RWPE2 (cell line): ENCODE data around the gene ITPKB.

Experiments used
- ATAC-seq: fragments of 200-7000 bp; cut with Tn5 transposase; 3 replicates; pipeline ENCODE4 v1.9.1; 2021; ENCODE audit warnings: low read depth
- DNase-seq: peaks from one replicate; pipeline ENCODE4 v3.0.0-alpha.2; 2020; ENCODE audit warnings: low spot score
- H3K27ac ChIP-seq: fragments of 450-650 bp; 2 replicates; pipeline ENCODE4 v1.5.1; 2017; ENCODE audit warnings: mild to moderate bottlenecking; ENCODE audit not compliant: poor library complexity, severe bottlenecking
- H3K27me3 ChIP-seq: fragments of 250-450 bp; sonication (Bioruptor Pico); 2 replicates; pipeline ENCODE4 v1.5.1; 2021; ENCODE audit warnings: mild to moderate bottlenecking, moderate library complexity; ENCODE audit not compliant: insufficient read depth, poor library complexity, severe bottlenecking
- H3K36me3 ChIP-seq: fragments of 250-450 bp; sonication (Bioruptor Pico); 2 replicates; pipeline ENCODE4 v1.5.1; 2020; ENCODE audit warnings: low read depth, mild to moderate bottlenecking, moderate library complexity
- H3K4me1 ChIP-seq: fragments of 250-450 bp; sonication (Bioruptor Pico); 2 replicates; pipeline ENCODE4 v1.5.1; 2021; ENCODE audit warnings: mild to moderate bottlenecking, moderate library complexity; ENCODE audit not compliant: insufficient read depth, poor library complexity, severe bottlenecking
- H3K4me3 ChIP-seq: fragments of 250-450 bp; sonication (Bioruptor Pico); 2 replicates; pipeline ENCODE4 v1.5.1; 2021; ENCODE audit warnings: mild to moderate bottlenecking, moderate library complexity; ENCODE audit not compliant: severe bottlenecking
- H3K9me3 ChIP-seq: fragments of 250-450 bp; sonication (Bioruptor Pico); 2 replicates; pipeline ENCODE4 v1.5.1; 2021; ENCODE audit warnings: mild to moderate bottlenecking, moderate library complexity; ENCODE audit not compliant: severe bottlenecking
- TF ChIP-seq, protein P1 (sequence below): fragments of 450-650 bp; IDR thresholded peaks from one replicate; pipeline ENCODE4 v1.5.1; 2017; ENCODE audit warnings: mild to moderate bottlenecking, moderate library complexity; ENCODE audit not compliant: poor library complexity, severe bottlenecking

The ITPKB gene

DNA sequence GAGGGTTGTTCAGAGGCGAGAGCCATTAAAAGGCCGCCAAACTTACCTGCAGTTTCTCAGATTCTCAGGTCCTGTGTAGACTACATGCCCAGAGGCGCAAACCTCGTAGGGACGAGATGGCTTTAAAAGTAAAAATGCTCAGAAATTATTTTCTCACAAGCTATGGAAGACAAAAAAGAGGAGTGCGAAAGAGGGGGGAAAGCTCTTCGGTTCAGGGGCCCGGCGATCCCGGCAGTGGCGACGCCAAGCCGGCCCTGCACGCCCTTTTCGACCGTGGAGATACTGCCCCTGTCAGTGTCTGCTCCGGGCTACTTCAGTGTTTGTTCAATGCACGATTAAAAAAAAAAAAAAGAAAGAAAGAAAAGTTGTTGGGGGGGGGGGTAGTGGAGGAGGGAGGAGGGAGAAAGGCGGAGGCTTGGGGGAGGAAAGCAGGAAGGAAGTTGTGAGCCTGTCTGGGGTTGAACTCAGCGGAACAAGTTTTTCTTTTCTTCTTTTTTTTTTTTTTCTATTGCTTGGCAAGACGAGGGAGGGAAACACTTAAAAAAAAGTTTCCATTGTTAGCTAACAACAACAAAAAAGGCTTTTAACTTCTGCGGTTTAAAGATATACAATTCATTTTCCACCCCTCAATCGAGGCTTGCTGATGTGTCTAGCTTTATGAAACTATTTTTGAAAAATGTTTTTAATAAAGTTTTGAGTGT lies at the start of gene ITPKB:
TSS of gene ITPKB (minus strand) at position 288 of the 701 bp plus-strand sequence. CDS start 1,824 bp downstream, outside the sequence.
- TF ChIP-seq, protein P1, sequence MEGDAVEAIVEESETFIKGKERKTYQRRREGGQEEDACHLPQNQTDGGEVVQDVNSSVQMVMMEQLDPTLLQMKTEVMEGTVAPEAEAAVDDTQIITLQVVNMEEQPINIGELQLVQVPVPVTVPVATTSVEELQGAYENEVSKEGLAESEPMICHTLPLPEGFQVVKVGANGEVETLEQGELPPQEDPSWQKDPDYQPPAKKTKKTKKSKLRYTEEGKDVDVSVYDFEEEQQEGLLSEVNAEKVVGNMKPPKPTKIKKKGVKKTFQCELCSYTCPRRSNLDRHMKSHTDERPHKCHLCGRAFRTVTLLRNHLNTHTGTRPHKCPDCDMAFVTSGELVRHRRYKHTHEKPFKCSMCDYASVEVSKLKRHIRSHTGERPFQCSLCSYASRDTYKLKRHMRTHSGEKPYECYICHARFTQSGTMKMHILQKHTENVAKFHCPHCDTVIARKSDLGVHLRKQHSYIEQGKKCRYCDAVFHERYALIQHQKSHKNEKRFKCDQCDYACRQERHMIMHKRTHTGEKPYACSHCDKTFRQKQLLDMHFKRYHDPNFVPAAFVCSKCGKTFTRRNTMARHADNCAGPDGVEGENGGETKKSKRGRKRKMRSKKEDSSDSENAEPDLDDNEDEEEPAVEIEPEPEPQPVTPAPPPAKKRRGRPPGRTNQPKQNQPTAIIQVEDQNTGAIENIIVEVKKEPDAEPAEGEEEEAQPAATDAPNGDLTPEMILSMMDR: no peak
- ATAC-seq (peak; percentile 18; the same call in 2 of the 3 replicates), DNase-seq (no peak)
- Histone ChIP-seq H3K36me3 (no peaks in the 10 kb centered on the region), H3K9me3 (no peaks in the 10 kb centered on the region), H3K4me3 (peak within 1 kb of the TSS; percentile 46), H3K27ac (peak within 1 kb of the TSS; percentile 31), H3K27me3 (no peaks in the 10 kb centered on the region), H3K4me1 (no peaks in the 10 kb centered on the region)

DNA sequence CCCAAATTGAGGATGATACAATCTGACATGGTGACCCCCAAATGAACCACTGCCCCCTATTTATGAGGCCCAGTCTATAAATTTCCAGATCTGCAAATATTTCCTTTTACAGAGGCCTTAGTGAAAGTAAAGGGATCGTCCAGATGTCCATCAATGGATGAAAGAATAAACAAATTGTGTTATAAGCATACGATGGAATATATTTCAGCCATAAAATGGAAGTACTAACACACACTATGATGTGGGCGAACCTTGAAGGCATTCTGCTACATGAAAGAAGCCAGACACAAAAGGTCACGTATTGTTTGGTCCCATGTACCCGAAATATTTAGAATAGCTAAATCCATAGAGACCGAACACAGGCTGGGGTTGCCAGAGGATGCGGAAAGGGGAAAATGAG lies 48.6 kb upstream of the ITPKB start:
- Histone ChIP-seq H3K9me3 (no peaks in the 10 kb centered on the region), H3K4me1 (no peaks in the 10 kb centered on the region), H3K27ac (no peak overlapping the region), H3K4me3 (no peak overlapping the region), H3K36me3 (no peaks in the 10 kb centered on the region), H3K27me3 (no peaks in the 10 kb centered on the region)
- TF ChIP-seq, protein P1: no peak
- no peak for ATAC-seq
- no peak for DNase-seq

DNA sequence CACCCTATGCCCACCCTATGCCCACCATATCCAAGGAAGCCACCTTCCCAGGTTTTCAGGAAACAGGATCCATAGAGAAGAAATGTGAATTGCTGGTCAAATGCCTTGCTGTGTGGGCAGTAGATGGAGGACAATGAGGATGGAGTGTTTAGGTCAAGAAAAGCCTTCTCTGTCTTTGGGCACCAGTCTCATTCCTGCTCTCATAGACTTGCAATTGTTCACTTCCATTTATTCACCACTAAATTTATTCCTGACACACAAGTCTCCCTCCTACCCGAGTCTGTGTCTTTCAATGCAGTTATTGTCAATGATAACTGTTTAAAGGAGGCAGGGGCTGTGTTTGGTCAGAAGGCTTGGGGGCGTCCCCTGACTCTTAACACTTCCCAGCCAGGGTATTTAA lies 48.0 kb upstream of the ITPKB start:
- no peak for DNase-seq
- Histone ChIP-seq H3K27me3 (no peaks in the 10 kb centered on the region), H3K4me1 (no peaks in the 10 kb centered on the region), H3K4me3 (no peak overlapping the region), H3K36me3 (no peaks in the 10 kb centered on the region), H3K9me3 (no peaks in the 10 kb centered on the region), H3K27ac (no peak overlapping the region)
- TF ChIP-seq, protein P1: no peak
- no peak for ATAC-seq

DNA sequence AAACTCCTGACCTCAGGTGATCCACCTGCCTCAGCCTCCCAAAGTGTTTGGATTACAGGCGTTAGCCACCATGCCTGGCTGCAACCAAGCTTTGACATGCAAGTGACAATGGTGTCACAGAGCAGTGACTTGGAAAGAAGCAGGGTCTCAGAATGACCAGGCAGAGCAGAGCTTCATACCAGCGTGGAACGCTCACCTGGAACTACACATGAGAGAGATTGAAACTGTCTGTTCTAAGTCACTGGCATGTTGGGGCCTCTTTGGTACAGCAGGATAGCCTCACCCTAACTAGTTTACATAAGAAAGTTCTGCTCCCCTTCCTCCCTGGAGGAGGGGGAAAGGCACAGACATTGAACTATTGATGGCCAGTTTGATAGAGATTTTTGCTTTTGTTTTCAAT lies 47.5 kb upstream of the ITPKB start:
- no peaks in the 10 kb centered on the region for H3K36me3 ChIP-seq
- no peaks in the 10 kb centered on the region for H3K4me1 ChIP-seq
- H3K9me3 ChIP-seq: no peaks in the 10 kb centered on the region
- H3K27ac ChIP-seq: no peak overlapping the region
- ATAC-seq (no peak), DNase-seq (no peak)
- TF ChIP-seq, protein P1: no peak
- H3K4me3 ChIP-seq: no peak overlapping the region
- no peaks in the 10 kb centered on the region for H3K27me3 ChIP-seq

DNA sequence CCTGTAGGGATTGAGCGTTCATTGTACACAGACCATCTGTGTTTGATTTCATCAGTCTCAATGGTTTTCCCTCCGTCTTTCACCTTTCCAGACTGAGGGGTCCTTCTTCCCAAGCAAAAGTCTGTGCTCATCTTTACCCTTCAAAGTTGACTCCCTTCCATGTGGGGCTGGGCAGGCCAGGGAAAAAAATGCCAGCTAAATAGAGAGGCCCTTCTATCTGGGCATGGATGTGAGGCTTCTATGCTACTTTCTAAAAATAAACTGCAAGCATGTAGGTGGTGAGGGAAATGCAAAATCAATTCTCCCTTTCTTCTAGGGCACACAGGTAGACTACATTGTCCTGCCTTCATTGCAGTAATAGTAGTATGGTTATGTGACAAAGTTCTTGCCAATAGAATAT lies 46.7 kb upstream of the ITPKB start:
- TF ChIP-seq, protein P1: no peak
- DNase-seq (no peak), ATAC-seq (no peak)
- H3K4me3 ChIP-seq: no peak overlapping the region
- H3K4me1 ChIP-seq: no peaks in the 10 kb centered on the region
- no peak overlapping the region for H3K27ac ChIP-seq
- H3K27me3 ChIP-seq: no peaks in the 10 kb centered on the region
- H3K9me3 ChIP-seq: no peaks in the 10 kb centered on the region
- H3K36me3 ChIP-seq: no peaks in the 10 kb centered on the region
